ENCODE data around the gene ERVFRD-1.

The ERVFRD-1 gene

DNA sequence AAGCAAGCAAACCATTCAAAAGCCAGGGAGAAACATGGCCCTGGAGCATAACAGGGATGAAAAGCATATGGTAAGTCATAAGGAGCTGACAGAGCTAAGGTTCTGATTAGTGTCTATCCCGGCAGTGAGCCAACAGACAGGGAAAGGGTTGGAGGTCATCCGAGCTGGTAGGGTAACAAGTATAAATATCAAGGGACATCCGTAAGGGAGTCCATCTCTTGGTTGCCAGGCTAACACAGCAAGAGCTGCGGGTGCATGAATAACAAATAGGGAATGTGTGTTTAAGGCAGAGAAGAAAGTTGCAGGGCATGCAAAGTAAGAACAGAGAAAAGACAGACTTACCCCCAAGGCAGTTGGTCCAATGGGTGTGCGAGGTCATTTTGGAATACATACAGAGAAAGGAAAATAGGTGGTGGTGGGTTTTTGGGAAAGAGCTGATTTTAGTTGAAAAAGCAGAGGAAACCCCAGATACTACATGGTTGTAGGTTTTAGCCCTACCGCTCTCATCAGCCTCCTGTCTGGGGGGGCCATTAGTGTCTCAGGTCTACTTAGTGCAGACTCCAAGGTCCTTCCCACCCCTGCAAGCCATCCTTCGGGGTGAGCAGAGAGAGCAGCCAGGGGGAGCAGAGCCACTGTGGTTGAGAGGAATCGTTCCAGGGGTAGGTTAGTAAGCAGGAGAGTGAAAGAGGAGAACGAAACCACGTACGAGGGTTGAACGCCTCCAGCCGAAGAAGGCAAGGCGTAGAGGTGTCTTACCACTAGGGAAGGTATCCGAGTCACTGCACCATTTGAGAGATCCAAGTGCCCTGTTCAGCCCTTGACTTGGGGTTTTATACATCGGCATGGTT, at the start of gene ERVFRD-1:
Gene ERVFRD-1, minus strand, starts transcription at position 805 of the 848 bp plus-strand sequence. CDS start 6,415 bp downstream, outside the sequence.
- peak within 1 kb of the TSS; percentile 22 for H3K4me3 Mint-ChIP-seq
- DNase-seq (ENCODE audit: low spot score) = peak; percentile 17

DNA sequence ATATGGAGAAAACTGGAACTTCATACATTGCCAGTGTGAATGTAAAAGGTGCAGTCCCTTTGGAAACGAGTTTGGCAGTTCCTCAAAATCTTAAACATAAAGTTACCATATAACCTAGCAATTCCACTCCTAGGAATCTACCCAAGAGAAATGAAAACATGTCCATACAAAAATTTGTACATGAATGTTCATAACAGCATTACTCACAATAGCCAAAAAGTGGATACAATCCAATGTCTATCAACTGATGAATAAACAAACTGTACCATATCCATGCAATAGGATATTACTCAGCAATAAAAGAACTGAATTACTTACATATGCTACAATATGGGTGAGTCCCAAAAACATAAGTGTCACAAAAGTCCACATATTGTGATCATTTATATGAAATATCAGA, 48.7 kb upstream of the ERVFRD-1 start:
- H3K27ac Mint-ChIP-seq = no peak overlapping the region
- no peak overlapping the region for H3K4me3 Mint-ChIP-seq
- peaks cover 10% of the 10 kb centered on the region for H3K27me3 Mint-ChIP-seq (ENCODE audit: low read depth)
- peaks cover 13% of the 10 kb centered on the region for H3K4me1 Mint-ChIP-seq (ENCODE audit: low read depth)
- H3K36me3 Mint-ChIP-seq (ENCODE audit: low read depth) = no peaks in the 10 kb centered on the region
- no peaks in the 10 kb centered on the region for H3K9me3 Mint-ChIP-seq
- DNase-seq (ENCODE audit: low spot score) = no peak

More for the DNA sequence above, at the start of gene ERVFRD-1:
- peak within 1 kb of the TSS; percentile 4 for H3K27ac Mint-ChIP-seq
- no peaks in the 10 kb centered on the region for H3K27me3 Mint-ChIP-seq (ENCODE audit: low read depth)
- H3K9me3 Mint-ChIP-seq = no peaks in the 10 kb centered on the region
- H3K36me3 Mint-ChIP-seq (ENCODE audit: low read depth) = no peaks in the 10 kb centered on the region
- H3K4me1 Mint-ChIP-seq (ENCODE audit: low read depth) = peaks cover 17% of the 10 kb centered on the region

GRCh38 chr6:11155589-11155988, 44.1 kb upstream of the ERVFRD-1 start:
- DNase-seq (ENCODE audit: low spot score) = no peak
- H3K4me3 Mint-ChIP-seq = no peak overlapping the region
- H3K27me3 Mint-ChIP-seq (ENCODE audit: low read depth) = peaks cover 20% of the 10 kb centered on the region
- peaks cover 14% of the 10 kb centered on the region for H3K4me1 Mint-ChIP-seq (ENCODE audit: low read depth)
- no peaks in the 10 kb centered on the region for H3K9me3 Mint-ChIP-seq
- no peak overlapping the region for H3K27ac Mint-ChIP-seq
- H3K36me3 Mint-ChIP-seq (ENCODE audit: low read depth) = no peaks in the 10 kb centered on the region

DNA sequence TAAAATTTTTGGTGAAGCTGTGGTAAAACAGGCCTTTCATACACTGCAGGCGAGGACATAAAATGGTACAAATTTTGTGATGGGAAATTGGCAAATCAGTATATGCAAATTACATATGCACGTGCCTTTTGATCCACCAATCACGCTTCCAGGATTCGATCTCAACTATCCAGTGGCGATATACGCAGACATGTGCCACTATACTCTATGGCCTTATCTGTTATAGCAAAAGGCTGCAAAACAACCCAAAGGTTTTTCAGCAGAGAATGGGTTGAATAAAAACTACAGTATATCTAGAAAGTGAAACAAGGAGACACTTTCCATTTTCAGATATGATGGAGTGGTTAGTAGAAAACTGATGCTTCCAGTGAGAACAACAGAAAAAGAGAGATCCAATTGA, 41.9 kb upstream of the ERVFRD-1 start:
- peak overlapping the region; percentile 4 for H3K27ac Mint-ChIP-seq
- no peaks in the 10 kb centered on the region for H3K9me3 Mint-ChIP-seq
- H3K27me3 Mint-ChIP-seq (ENCODE audit: low read depth) = peaks cover 17% of the 10 kb centered on the region

DNA sequence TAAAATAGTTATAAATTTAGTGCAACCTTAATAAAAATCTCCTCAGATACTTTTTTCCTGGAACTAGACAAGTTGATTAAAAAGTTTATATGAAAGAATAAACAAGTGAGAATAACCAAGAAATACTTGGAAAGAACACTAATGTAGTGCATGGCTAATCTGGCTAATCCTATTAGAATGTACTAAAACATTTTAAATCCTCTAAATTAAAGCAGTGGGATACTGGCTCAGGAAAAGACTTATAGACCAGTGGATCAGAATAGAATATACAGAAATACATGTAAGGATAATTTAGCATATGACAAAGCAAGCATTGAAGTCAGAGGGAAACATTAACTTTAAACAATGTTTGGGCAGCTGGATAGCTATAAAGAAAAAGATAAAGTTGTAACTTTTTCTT, 41.1 kb upstream of the ERVFRD-1 start:
- H3K36me3 Mint-ChIP-seq (ENCODE audit: low read depth) = no peaks in the 10 kb centered on the region
- no peaks in the 10 kb centered on the region for H3K9me3 Mint-ChIP-seq
- peaks cover 14% of the 10 kb centered on the region for H3K4me1 Mint-ChIP-seq (ENCODE audit: low read depth)
- peaks cover 17% of the 10 kb centered on the region for H3K27me3 Mint-ChIP-seq (ENCODE audit: low read depth)
- no peak overlapping the region for H3K27ac Mint-ChIP-seq
- no peak overlapping the region for H3K4me3 Mint-ChIP-seq
- no peak for DNase-seq (ENCODE audit: low spot score)

More for the DNA sequence above, 41.9 kb upstream of the ERVFRD-1 start:
- Mint-ChIP-seq H3K36me3 (ENCODE audit: low read depth) (no peaks in the 10 kb centered on the region), H3K4me1 (ENCODE audit: low read depth) (peaks cover 14% of the 10 kb centered on the region), H3K4me3 (peak overlapping the region; percentile 77)
- no peak for DNase-seq (ENCODE audit: low spot score)

GRCh38 chr6:11151488-11151887, 40.0 kb upstream of the ERVFRD-1 start:
- H3K27ac Mint-ChIP-seq = no peak overlapping the region
- peaks cover 14% of the 10 kb centered on the region for H3K4me1 Mint-ChIP-seq (ENCODE audit: low read depth)
- H3K4me3 Mint-ChIP-seq = no peak overlapping the region
- no peaks in the 10 kb centered on the region for H3K36me3 Mint-ChIP-seq (ENCODE audit: low read depth)
- no peak for DNase-seq (ENCODE audit: low spot score)
- peaks cover 17% of the 10 kb centered on the region for H3K27me3 Mint-ChIP-seq (ENCODE audit: low read depth)
- no peaks in the 10 kb centered on the region for H3K9me3 Mint-ChIP-seq

DNA sequence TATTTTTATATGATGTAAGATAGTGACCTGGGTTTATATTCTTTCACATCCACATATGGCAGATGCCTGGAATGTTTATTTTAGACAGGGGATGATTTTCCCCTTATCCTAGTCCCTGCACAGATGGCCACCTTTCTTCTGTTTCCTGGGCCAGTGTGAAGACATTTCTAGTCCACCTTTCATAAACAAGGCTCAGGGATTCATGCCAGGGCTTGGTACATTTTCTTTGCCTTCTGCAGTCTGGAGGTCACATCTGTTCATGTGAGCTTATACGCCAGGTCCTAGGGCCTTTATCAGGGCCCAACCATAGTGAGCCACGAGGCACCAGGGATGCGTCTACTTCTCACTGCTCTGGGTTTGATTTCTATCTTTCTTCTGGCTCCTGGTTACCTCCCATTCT, 38.0 kb upstream of the ERVFRD-1 start:
- Mint-ChIP-seq H3K27me3 (ENCODE audit: low read depth) (peaks cover 6% of the 10 kb centered on the region), H3K4me1 (ENCODE audit: low read depth) (peaks cover 12% of the 10 kb centered on the region), H3K27ac (no peak overlapping the region), H3K4me3 (no peak overlapping the region), H3K9me3 (no peaks in the 10 kb centered on the region), H3K36me3 (ENCODE audit: low read depth) (no peaks in the 10 kb centered on the region)
- DNase-seq (ENCODE audit: low spot score) = no peak

DNA sequence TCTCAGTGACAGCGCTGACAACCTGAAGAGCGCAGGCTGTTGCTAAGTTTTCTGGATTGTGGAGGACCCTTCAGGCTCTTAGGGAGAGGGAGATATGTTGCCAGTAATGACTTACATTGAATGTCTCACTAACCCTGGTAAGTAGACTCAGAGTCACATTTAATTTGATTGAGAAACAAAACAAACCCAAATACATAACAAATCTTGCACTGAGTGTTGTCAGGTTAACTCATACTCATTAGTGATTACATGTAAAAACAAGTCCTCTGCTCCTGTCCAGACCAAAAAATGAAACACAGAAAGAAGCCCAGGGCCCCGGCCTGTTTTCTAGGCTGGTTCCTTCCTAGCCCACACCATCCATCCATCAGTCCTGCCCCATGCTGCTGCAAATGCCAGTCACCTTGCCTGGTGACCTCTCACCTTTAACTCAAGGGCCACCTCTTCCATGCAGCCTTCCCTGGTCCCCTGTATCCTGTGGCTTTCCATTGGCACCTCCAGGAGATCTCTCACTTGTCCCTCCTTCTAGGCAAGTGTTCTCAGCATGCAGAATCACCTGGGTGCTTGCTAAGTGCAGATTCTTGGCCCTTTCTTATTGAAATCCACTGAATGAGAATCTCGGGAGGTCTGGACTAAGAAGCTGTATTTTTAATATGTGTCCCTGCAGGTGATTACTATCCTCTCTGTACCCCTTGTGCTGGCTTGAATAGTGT, 34.7 kb upstream of the ERVFRD-1 start:
- Mint-ChIP-seq H3K36me3 (ENCODE audit: low read depth) (no peaks in the 10 kb centered on the region), H3K4me3 (no peak overlapping the region), H3K27me3 (ENCODE audit: low read depth) (peaks cover 2% of the 10 kb centered on the region), H3K9me3 (no peaks in the 10 kb centered on the region), H3K4me1 (ENCODE audit: low read depth) (peaks cover 4% of the 10 kb centered on the region), H3K27ac (no peak overlapping the region)
- no peak for DNase-seq (ENCODE audit: low spot score)

GRCh38 chr6:11144393-11144851, 32.9 kb upstream of the ERVFRD-1 start:
- Mint-ChIP-seq H3K4me1 (ENCODE audit: low read depth) (peaks cover 2% of the 10 kb centered on the region), H3K9me3 (no peaks in the 10 kb centered on the region), H3K36me3 (ENCODE audit: low read depth) (no peaks in the 10 kb centered on the region), H3K27ac (no peak overlapping the region), H3K4me3 (no peak overlapping the region), H3K27me3 (ENCODE audit: low read depth) (peaks cover 2% of the 10 kb centered on the region)
- DNase-seq (ENCODE audit: low spot score) = peak; percentile 66

DNA sequence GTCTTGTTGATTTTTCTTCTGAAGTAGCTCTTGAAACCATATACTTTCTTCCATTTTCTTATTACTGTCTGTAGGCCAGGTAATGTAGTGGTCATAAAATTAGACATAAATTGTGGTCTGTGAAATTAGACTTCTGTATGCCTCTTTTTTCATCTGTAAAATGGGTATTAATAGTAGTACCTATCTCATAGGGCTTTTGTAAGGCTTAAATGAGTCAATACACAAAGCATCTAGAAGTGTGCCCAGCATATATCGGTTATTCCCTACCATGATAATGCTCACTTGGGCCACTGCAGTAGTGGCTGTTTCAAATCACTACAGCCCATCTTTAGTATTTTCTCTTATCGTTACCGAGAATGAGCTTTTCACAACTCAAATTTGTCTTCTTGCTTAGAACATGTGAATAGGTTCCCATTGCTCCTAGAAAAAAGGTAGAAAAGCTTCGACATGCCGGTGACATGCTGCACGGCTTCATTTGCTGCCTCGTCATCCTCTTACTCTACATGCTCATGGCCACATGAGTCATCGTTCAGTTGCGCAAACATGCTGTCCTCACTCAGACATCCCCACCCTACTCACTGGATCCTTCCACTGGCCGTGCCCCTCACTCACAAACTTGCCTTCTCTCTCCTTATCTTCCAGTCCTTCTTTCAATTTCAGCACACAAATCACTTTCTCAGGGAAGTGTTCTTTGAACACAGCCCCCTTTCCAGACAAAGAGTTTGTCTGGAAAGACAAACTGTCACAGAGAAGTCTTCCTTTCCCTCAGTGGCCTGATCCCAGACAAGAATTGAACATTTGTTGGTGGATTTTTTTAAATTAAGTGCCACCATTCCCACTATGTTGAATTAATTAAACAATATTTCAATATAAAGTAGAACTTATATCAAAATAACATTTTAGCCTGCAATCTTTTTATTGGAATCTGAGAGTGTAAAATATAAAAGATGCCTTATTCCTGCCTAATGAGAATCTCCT, 32.2 kb upstream of the ERVFRD-1 start:
- Mint-ChIP-seq H3K9me3 (no peaks in the 10 kb centered on the region), H3K36me3 (ENCODE audit: low read depth) (no peaks in the 10 kb centered on the region), H3K27ac (no peak overlapping the region), H3K4me1 (ENCODE audit: low read depth) (peaks cover 2% of the 10 kb centered on the region), H3K27me3 (ENCODE audit: low read depth) (peaks cover 2% of the 10 kb centered on the region), H3K4me3 (no peak overlapping the region)
- no peak for DNase-seq (ENCODE audit: low spot score)

GRCh38 chr6:11142296-11143027, 30.9 kb upstream of the ERVFRD-1 start:
- Mint-ChIP-seq H3K36me3 (ENCODE audit: low read depth) (no peaks in the 10 kb centered on the region), H3K27me3 (ENCODE audit: low read depth) (peaks cover 2% of the 10 kb centered on the region), H3K4me3 (no peak overlapping the region), H3K27ac (no peak overlapping the region), H3K4me1 (ENCODE audit: low read depth) (peaks cover 2% of the 10 kb centered on the region), H3K9me3 (no peaks in the 10 kb centered on the region)
- DNase-seq (ENCODE audit: low spot score) = no peak

GRCh38 chr6:11141295-11141694, 29.8 kb upstream of the ERVFRD-1 start:
- Mint-ChIP-seq H3K27me3 (ENCODE audit: low read depth) (peaks cover 2% of the 10 kb centered on the region), H3K9me3 (no peaks in the 10 kb centered on the region), H3K4me3 (no peak overlapping the region), H3K27ac (no peak overlapping the region), H3K4me1 (ENCODE audit: low read depth) (peaks cover 2% of the 10 kb centered on the region), H3K36me3 (ENCODE audit: low read depth) (no peaks in the 10 kb centered on the region)
- DNase-seq (ENCODE audit: low spot score) = no peak

GRCh38 chr6:11140056-11140455, 28.5 kb upstream of the ERVFRD-1 start:
- Mint-ChIP-seq H3K36me3 (ENCODE audit: low read depth) (peaks cover 2% of the 10 kb centered on the region), H3K27ac (no peak overlapping the region), H3K27me3 (ENCODE audit: low read depth) (peaks cover 2% of the 10 kb centered on the region), H3K4me3 (no peak overlapping the region), H3K9me3 (no peaks in the 10 kb centered on the region), H3K4me1 (ENCODE audit: low read depth) (peaks cover 2% of the 10 kb centered on the region)
- DNase-seq (ENCODE audit: low spot score) = no peak
